Measurements from ENCODE around the gene INSM1. TPM values are rescaled to one million over a fixed set of nuclear protein-coding genes. Genes with fewer than 3 reads are reported as not detected.

Gene INSM1
- total RNA-seq, 1 experiment from 2014 or later, result 0.07 TPM

DNA sequence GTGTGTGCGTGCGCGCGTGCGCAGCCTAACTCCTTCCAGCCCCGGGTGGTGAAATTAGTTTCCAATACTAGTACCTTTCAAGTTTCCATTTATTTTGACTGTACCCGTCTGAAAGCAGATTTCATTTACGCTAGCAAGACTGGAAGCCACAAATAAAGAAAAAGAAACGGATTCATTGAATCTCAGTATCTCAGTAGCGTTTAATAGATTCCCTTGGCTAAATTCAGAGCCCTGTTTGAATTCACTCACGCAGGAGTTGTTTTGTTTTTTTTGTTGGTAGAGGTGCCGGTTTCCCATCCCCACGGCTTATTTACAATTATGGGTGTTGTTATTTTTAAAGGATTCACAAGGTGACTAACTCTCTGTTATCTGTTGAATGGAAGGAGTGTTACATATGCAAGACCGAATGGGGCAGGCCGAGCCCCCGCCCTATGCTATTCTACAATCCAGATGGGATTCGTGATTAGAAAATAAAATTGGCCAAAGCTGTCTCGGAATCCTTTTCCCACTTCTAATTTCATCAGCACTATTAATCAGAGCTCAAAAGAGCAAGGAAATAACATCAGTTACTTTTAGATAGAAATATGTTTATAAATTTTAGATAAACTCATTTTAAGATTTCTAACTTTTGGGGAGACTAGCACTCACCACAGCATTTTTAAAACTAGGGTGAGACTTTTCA, 2.3 kb upstream of the INSM1 start:
- RAD21 ChIA-PET (ENCODE audit: low non-redundant PET in 1 of 2, low total read pairs in 2 of 2, uncharacterized antibody in 2 of 2, unreplicated experiment in 2 of 2), result no interaction called here
- Histone ChIP-seq H3K9me2 (ENCODE audit: insufficient read depth) (no peaks in the 10 kb centered on the region), H3K9me3 (ENCODE audit: control insufficient read depth in 1 of 2, insufficient read depth in 1 of 2, low read depth in 1 of 2, low read length in 2 of 2) (no peaks in the 10 kb centered on the region), H3K36me3 (ENCODE audit: control insufficient read depth in 1 of 2, insufficient read depth in 2 of 2, low read length in 2 of 2) (no peaks in the 10 kb centered on the region), H3K79me2 (ENCODE audit: insufficient read depth, low read length) (no peaks in the 10 kb centered on the region), H3K27me3 (ENCODE audit: insufficient read depth, low read length) (peaks cover 19% of the 10 kb centered on the region), H3K4me2 (ENCODE audit: low read length) (no peak overlapping the region), H2AFZ (ENCODE audit: low read depth, low read length, poor library complexity, severe bottlenecking) (no peak overlapping the region), H3K27ac (ENCODE audit: low read depth, low read length) (no peak overlapping the region), H3K9ac (ENCODE audit: low read length) (no peak overlapping the region), H4K20me1 (ENCODE audit: insufficient read depth) (no peaks in the 10 kb centered on the region), H3K4me1 (ENCODE audit: control insufficient read depth in 1 of 2, insufficient read depth in 2 of 2, low read length in 2 of 2) (no peaks in the 10 kb centered on the region), H3K4me3 (replicated peaks in 1 of 2; ENCODE audit: low read depth in 1 of 2, low read length in 2 of 2) (no peak overlapping the region)
- DNase-seq (ENCODE audit: low read depth, low spot score) (no peak), ATAC-seq (no peak)
- TF ChIP-seq ZNF274 (IDR thresholded peaks at IDR 0.05; ENCODE audit: low read depth, low read length), result no peak
- TF ChIP-seq, protein P1, sequence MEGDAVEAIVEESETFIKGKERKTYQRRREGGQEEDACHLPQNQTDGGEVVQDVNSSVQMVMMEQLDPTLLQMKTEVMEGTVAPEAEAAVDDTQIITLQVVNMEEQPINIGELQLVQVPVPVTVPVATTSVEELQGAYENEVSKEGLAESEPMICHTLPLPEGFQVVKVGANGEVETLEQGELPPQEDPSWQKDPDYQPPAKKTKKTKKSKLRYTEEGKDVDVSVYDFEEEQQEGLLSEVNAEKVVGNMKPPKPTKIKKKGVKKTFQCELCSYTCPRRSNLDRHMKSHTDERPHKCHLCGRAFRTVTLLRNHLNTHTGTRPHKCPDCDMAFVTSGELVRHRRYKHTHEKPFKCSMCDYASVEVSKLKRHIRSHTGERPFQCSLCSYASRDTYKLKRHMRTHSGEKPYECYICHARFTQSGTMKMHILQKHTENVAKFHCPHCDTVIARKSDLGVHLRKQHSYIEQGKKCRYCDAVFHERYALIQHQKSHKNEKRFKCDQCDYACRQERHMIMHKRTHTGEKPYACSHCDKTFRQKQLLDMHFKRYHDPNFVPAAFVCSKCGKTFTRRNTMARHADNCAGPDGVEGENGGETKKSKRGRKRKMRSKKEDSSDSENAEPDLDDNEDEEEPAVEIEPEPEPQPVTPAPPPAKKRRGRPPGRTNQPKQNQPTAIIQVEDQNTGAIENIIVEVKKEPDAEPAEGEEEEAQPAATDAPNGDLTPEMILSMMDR (IDR thresholded peaks at IDR 0.05 in 2 of 3, conservative IDR thresholded peaks at IDR 0.05 in 1 of 3; ENCODE audit: borderline replicate concordance in 1 of 3, insufficient read depth in 1 of 3, low read depth in 2 of 3, low read length in 2 of 3), result no peak
- no peak for TF ChIP-seq ZBTB33 (IDR thresholded peaks at IDR 0.05; ENCODE audit: extremely low read depth, insufficient replicate concordance, low read length)
- no peak for TF ChIP-seq FOSL1 (IDR thresholded peaks at IDR 0.05; ENCODE audit: low read depth)
- no peak for TF ChIP-seq SP1 (IDR thresholded peaks at IDR 0.05; ENCODE audit: low read depth)
- TF ChIP-seq TCF7L2 (IDR thresholded peaks at IDR 0.05; ENCODE audit: borderline replicate concordance, extremely low read depth, insufficient read depth, insufficient read length), result no peak
- TF ChIP-seq RAD21 (IDR thresholded peaks at IDR 0.05; ENCODE audit: low read depth), result no peak
- no peak for TF ChIP-seq POLR2A (IDR thresholded peaks at IDR 0.05; ENCODE audit: borderline replicate concordance, extremely low read depth, insufficient read depth, insufficient read length)
- TF ChIP-seq SRF (IDR thresholded peaks at IDR 0.05; ENCODE audit: low read depth), result no peak
- TF ChIP-seq ELF1 (IDR thresholded peaks at IDR 0.05; ENCODE audit: borderline replicate concordance, low read depth), result no peak
- no peak for TF ChIP-seq CEBPB (IDR thresholded peaks at IDR 0.05; ENCODE audit: low read depth)
- TF ChIP-seq, protein P2, sequence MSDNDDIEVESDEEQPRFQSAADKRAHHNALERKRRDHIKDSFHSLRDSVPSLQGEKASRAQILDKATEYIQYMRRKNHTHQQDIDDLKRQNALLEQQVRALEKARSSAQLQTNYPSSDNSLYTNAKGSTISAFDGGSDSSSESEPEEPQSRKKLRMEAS (IDR thresholded peaks at IDR 0.05), result no peak
- TF ChIP-seq ATF3 (IDR thresholded peaks at IDR 0.05), result no peak
- no peak for TF ChIP-seq ZFX (IDR thresholded peaks at IDR 0.05)
- no peak for TF ChIP-seq EGR1 (IDR thresholded peaks at IDR 0.05; ENCODE audit: low read depth)
- intact Hi-C loops (cut with micrococcal nuclease), result no loop called here
- POLR2A ChIA-PET, result no interaction called here
- CTCF ChIA-PET, result no interaction called here
- no TSS peak for BruUV-seq (replicated peaks)
